GM19395 (cell line): ENCODE measurements around the gene LYL1.
"Not testable (repeated sequence)": the region's sequence is repeated elsewhere in the genome, so short reads cannot be mapped to it uniquely, and the experiment has no call there.

Source experiments
- ATAC-seq: cut with Tn5 transposase; IDR thresholded peaks from one replicate; pipeline ENCODE4 v1.9.1; 2021; ENCODE audit warnings: mild to moderate bottlenecking, moderate library complexity; ENCODE audit not compliant: unreplicated experiment

LYL1 gene

GRCh38 chr19:13102666-13103580 lies at the start of gene LYL1:
Gene LYL1 (minus strand): TSS chr19:13102858. CDS start chr19:13101171, 1,687 bp downstream.
- ATAC-seq: peak; percentile 59

- ATAC-seq: peak; percentile 41
Observed at GRCh38 chr19:13151605-13152355, 49.1 kb upstream of the LYL1 start.

- ATAC-seq: no peak
Observed at GRCh38 chr19:13150931-13151604, 48.4 kb upstream of the LYL1 start.

DNA sequence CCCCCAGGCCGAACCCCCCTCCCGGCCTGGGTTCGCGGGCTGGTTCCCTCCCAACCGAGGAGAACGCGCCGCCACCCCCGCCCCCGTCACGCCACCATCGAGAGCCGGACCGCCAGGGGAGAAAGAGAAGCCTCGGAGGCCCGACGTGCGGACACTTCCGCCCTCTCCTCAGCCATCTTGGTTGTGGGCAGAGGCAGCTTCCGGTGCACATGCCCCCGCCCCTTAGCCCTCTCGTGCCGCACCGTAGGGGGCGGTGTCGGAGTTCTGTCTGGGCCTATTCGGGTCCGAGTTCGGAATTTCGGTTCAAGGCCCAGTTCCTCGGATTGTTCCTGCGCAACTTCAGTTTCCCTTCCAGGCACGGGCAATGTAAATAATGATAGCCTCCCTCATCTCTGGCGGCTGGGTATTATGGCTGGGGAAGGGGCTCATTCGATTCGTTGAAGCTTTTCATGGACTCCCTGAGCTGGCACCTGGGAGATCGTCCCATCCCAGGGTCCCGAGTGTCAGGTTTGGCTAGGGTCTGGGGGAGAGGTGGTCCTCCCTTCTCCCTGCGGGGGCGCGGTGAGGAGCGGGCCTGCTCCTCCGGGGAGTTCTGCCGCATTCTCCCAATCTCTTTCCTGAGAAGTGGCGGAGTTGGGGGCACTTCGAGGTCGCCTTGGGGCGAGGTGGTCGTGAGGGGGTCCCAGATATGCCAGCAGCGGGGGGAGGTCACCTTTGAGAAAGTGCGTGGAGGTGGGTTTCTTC lies 47.7 kb upstream of the LYL1 start, which contains the start of the genes IER2 and STX10:
Gene IER2, plus strand, starts transcription at position 225 of the 744 bp plus-strand sequence. CDS start 2,776 bp downstream, outside the sequence.
Gene STX10, minus strand, starts transcription at position 189 of the 744 bp plus-strand sequence. CDS start 202 bp downstream, outside the sequence.
- peak; percentile 43 for ATAC-seq

GRCh38 chr19:13149628-13150186 lies 47.0 kb upstream of the LYL1 start:
- peak; percentile 2 for ATAC-seq

GRCh38 chr19:13149173-13149627 lies 46.5 kb upstream of the LYL1 start:
- ATAC-seq: not testable (repeated sequence)

- no peak for ATAC-seq
Observed at GRCh38 chr19:13146763-13147563, 44.3 kb upstream of the LYL1 start.

GRCh38 chr19:13139633-13140311 lies 37.1 kb upstream of the LYL1 start:
- no peak for ATAC-seq

GRCh38 chr19:13138916-13139198 lies 36.2 kb upstream of the LYL1 start:
- ATAC-seq: no peak

DNA sequence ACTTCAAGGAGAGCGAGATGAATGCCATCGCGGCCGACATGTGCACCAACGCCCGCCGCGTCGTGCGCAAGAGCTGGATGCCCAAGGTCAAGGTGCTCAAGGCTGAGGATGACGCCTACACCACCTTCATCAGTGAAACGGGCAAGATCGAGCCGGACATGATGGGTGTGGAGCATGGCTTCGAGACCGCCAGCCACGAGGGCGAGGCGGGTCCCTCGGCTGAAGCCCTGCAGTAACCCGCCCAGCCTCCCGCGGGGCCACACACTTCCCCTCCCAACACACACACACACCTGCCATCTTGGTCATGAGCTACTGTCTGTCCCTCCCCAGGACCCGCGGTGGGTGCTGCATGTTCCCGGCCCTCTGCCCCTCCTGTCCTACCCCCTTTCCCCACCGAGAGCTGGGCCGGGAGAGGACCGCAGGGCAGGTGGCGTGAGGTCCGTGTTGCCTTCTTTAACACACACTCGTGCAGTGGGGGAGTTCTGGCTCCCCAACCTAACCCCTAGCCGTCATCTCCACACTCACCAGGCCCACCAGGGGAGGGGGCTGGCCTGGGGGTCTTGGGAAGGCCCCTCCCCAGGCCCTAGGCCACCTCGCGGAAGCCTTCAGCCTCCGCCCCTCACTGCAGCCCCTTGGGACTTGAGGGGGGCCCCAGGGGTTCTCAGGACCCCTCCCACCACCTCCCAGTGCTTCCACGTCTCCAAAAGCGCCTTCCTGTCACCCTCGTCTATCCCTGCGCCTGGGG lies 35.7 kb upstream of the LYL1 start:
- no peak for ATAC-seq

GRCh38 chr19:13137290-13137794 lies 34.7 kb upstream of the LYL1 start:
- ATAC-seq: no peak

DNA sequence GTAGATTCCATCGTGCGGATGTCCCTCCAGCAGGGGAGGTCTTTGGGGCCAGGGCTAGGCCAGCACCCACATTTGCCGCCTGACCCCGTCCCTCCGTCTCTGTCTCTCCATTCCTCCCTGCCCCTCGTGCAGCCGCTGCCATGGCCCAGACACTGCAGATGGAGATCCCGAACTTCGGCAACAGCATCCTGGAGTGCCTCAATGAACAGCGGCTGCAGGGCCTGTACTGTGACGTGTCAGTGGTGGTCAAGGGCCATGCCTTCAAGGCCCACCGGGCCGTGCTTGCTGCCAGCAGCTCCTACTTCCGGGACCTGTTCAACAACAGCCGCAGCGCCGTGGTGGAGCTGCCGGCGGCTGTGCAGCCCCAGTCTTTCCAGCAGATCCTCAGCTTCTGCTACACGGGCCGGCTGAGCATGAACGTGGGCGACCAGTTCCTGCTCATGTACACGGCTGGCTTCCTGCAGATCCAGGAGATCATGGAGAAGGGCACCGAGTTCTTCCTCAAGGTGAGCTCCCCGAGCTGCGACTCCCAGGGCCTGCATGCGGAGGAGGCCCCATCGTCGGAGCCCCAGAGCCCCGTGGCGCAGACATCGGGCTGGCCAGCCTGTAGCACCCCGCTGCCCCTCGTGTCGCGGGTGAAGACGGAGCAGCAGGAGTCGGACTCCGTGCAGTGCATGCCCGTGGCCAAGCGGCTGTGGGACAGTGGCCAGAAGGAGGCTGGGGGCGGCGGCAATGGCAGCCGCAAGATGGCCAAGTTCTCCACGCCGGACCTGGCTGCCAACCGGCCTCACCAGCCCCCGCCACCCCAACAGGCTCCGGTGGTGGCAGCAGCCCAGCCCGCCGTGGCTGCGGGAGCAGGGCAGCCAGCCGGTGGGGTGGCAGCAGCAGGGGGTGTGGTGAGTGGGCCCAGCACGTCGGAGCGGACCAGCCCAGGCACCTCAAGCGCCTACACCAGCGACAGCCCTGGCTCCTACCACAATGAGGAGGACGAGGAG lies 32.7 kb upstream of the LYL1 start:
- no peak for ATAC-seq

GRCh38 chr19:13134626-13135025 lies 32.0 kb upstream of the LYL1 start:
- no peak for ATAC-seq

- no peak for ATAC-seq
Observed at GRCh38 chr19:13133241-13133870, 30.7 kb upstream of the LYL1 start.

DNA sequence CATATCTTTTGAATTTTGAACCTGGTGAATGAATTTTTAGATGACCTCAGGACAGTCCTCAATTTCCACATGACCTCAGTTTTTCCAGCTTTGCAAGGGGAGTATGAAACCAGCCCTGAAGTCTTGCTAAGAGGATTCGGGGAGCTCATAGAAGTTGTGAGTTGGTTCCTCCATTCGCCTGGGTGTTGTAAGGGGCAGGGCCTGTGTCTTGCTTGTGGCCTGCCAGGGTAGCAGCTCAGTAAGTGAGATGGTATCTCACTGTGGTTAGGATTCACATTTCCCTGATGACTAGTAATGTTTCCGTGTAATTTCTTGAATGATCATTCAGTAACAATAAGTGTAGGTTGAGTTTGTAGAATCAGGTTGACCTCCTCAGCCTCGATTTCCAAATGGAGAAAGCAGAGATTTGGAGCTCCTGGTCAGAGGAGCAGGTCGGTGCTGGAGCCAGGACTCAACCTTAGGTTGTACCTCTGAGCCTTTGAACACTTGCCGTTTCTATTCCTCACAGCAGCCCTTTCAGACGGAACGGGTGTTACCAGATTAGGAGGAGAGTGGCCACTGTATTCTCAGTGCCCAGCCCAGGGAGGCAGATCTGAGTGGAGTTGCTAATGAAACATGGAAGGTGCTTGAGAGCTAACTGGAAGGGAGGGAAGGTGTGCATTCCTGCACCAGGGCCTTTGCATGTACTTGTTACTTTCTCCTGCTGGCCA lies 30.0 kb upstream of the LYL1 start:
- ATAC-seq: no peak
